GM18505 (cell line): ENCODE data around the gene ATP5F1B.

Experiments
- ATAC-seq: cut with Tn5 transposase; IDR thresholded peaks from one replicate; pipeline ENCODE4 v1.9.1; 2021; ENCODE audit not compliant: unreplicated experiment
- POLR2A ChIP-seq: IDR thresholded peaks from 4 replicates; pipeline ENCODE4 v1.6.1; 2011; ENCODE audit warnings: borderline replicate concordance; ENCODE audit not compliant: insufficient read depth, insufficient read length; ENCODE audit errors: extremely low read depth

Gene ATP5F1B

DNA sequence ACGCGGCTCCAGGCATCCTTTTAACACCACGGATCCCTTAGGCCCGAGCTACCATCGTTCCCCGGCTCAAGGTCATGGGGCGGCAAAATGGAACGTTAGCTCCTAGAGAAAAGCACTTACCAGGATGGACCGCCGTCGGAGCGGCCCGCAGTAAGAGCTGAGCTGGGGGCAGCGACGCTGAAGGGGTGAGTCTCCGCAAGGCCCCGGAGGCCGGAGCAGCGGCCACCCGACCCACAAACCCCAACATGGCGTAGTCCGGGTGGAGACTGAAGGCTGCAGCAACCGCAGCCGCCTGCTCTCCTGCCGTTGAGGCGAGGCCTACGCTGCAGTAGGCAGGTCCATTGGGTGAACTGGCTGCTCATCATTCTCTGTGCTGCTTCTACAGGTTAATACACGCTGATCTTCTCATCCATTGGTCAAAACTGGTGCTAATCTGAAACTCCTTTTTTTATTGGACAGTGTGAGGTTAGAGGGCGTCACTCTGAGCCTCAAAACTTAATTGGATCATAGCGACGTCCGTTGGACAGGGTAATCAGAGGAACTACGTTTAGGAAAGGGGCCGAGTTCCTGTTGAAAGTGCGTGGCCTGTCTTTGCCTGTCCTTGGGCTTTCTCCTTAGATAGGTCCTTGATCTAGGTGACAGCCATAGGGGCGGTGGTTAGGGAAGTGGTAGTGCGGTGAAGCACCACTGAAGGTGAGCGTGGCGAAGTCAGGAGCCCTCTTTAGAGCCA lies at the start of gene ATP5F1B:
ATP5F1B (minus strand) TSS at position 268 of the 730 bp plus-strand sequence; CDS start at position 247, 21 bp downstream.
- peak; percentile 99 for TF ChIP-seq POLR2A
- peak; percentile 96 for ATAC-seq

DNA sequence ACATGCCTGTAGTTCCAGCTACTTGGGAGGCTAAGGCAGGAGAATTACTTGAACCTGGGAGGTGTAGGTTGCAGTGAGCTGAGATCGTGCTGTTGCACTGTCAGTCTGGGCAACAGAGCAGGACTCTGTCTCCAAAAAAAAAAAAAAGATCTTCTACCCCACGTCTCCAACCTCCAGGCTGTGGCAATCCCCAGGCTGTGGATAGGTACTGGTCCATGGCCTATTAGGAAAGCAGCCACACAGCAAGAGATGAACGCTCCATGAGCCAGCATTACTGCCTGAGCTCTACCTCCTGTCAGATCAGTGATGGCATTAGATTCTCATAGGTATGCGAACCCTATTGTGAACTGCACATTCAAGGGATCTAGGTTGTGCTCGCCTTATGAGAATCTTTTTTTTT lies 48.4 kb upstream of the ATP5F1B start:
- TF ChIP-seq POLR2A, result no peak
- ATAC-seq, result no peak

GRCh38 chr12:56688846-56689109 lies 43.0 kb upstream of the ATP5F1B start:
- TF ChIP-seq POLR2A, result no peak
- no peak for ATAC-seq

GRCh38 chr12:56688129-56688845 lies 42.5 kb upstream of the ATP5F1B start, which contains the start of gene PTGES3:
PTGES3 (minus strand) TSS chr12:56688284; CDS start chr12:56687999, 285 bp downstream.
- ATAC-seq, result peak; percentile 67
- TF ChIP-seq POLR2A, result peak; percentile 97

DNA sequence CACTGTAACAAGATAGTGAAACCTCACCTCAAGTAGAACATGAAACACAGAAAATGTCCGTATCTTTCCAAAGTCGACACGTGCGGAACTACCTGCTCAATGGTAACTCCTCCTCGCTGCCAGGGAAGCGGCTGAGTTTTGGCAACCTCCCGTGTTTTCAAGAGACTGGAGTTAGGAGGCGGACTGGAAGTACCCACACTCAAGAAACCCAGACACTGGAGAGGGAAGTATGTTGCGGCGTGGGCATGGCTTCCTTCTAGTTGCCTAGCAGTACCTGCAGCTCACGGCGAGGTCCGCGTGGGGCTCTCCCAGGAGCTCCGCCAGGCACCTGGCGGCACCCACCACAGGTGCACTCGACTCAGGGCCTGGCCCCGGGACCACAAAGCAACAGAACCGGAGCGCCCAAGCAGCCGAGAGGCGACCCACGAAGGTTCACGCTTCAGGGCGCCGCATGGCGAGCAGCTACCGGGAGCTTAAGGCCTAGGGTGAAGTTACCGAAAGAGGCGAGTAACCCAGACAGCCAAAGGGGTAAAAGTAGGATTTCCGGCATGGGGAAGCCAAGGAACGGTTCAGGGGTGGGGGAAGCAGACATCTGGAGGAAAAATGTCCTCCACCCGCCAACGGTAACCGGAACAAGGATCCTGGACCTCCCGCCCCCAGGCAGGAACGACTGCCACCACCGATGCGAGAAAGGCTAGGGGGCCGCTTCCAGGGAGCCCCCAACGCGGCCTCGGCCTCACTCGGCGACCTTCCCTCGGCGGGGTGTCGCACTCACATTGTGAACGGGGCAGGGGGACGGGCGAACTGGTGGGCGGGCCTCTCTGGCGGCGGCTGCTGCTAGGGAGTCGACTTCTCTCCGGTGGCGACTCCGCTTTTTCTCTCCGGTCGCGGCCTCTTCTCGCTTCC lies 41.7 kb upstream of the ATP5F1B start:
- no peak for ATAC-seq
- peak; percentile 12 for TF ChIP-seq POLR2A

GRCh38 chr12:56684745-56685359 lies 39.1 kb upstream of the ATP5F1B start:
- TF ChIP-seq POLR2A, result no peak
- ATAC-seq, result no peak

DNA sequence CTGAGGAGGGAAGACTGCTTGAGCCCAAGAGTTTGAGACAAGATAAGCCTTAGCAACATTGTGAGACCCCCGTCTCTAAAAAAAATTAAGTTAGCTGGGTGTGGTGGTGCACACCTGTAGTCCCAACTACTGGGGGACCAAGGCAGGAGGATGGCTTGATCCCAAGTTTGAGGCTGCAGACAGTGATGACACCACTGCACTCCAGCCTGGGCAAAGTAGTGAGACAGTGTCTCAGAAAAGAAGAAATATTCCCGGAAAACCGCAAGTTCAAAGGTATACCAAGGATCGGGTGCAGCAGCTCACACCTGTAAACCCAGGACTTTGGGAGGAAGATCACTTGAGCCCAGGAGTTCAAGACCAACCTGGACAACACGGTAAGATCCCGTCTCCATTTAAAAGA lies 36.5 kb upstream of the ATP5F1B start:
- TF ChIP-seq POLR2A, result no peak
- ATAC-seq, result no peak

DNA sequence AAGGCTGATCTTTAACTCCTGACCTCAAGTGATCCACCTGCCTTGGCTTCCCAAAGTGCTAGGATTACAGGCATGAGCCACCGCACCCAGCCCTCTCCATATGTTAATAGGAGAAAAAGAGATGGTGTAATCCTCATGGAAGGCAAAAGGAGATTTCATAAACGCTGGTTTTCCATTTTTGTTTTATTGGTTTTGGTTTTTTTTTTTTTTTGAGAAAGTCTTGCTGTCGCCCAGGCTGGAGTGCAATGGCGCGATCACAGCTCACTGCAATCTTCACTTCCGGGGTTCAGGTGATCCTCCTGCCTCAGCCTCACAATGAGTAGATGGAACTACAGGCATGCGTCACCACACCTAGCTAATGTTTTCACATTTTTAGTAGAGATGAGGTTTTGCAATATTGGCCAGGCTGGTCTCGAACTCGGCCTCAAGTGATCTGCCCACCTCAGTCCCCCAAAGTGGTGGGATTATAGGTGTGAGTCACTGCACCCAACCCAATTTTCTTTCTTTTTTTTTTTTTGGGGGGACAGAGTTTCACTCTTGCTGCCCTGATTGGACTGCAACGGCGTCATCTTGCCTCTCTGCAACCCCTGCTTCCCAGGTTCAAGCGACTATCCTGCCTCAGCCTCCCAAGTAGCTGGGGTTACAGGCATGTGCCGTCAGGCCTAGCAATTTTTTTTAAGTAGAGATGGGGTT lies 34.2 kb upstream of the ATP5F1B start:
- no peak for ATAC-seq
- no peak for TF ChIP-seq POLR2A

- peak; percentile 23 for TF ChIP-seq POLR2A
- ATAC-seq, result no peak
Measured at GRCh38 chr12:56678852-56679251, 33.1 kb upstream of the ATP5F1B start.

- ATAC-seq, result no peak
Measured at GRCh38 chr12:56677680-56678079, 31.9 kb upstream of the ATP5F1B start.

GRCh38 chr12:56676851-56677580 lies 31.2 kb upstream of the ATP5F1B start:
- TF ChIP-seq POLR2A, result no peak
- no peak for ATAC-seq

More at GRCh38 chr12:56677680-56678079, 31.9 kb upstream of the ATP5F1B start:
- TF ChIP-seq POLR2A, result no peak

- ATAC-seq, result no peak
- no peak for TF ChIP-seq POLR2A
Measured at GRCh38 chr12:56671608-56672007, 25.8 kb upstream of the ATP5F1B start.

- no peak for TF ChIP-seq POLR2A
- no peak for ATAC-seq
Measured at GRCh38 chr12:56670836-56671235, 25.1 kb upstream of the ATP5F1B start.

- no peak for TF ChIP-seq POLR2A
- ATAC-seq, result no peak
Measured at GRCh38 chr12:56668197-56668457, 22.3 kb upstream of the ATP5F1B start.
